HepG2 (cell line): ENCODE data around the gene ARFGAP3. TPM values are rescaled to one million over a fixed set of nuclear protein-coding genes. Genes with fewer than 3 reads are reported as not detected.

ENCODE experiments used
- AHR ChIP-seq: IDR thresholded peaks from 2 replicates; pipeline ENCODE4 v1.6.1; 2018; ENCODE audit warnings: missing genetic modification reagents, missing compliant biosample characterization
- ATRX ChIP-seq: sonication (generic); formaldehyde crosslinking; IDR thresholded peaks from 2 replicates; pipeline ENCODE4 v1.4.0; 2020; ENCODE audit warnings: missing genetic modification reagents, borderline replicate concordance
- ESRRA ChIP-seq: sonication (generic); formaldehyde crosslinking; IDR thresholded peaks from 2 replicates; pipeline ENCODE4 v1.5.1; 2020; ENCODE audit warnings: mild to moderate bottlenecking, low read depth, missing genetic modification reagents
- FOXA1 ChIP-seq, 2 experiments: fragments of 450-650 bp in 1 of 2; sonication (generic) in 1 of 2; formaldehyde crosslinking in 1 of 2; IDR thresholded peaks; 2 replicates each; pipeline versions ENCODE4 v1.4.0 to v1.6.1; 2016 to 2020; ENCODE audit warnings: missing genetic modification reagents in 1 of 2
- TBX2 ChIP-seq: sonication (generic); formaldehyde crosslinking; IDR thresholded peaks from 2 replicates; pipeline ENCODE4 v1.5.0; 2020; ENCODE audit warnings: missing genetic modification reagents, mild to moderate bottlenecking, borderline replicate concordance
- ZC3H4 ChIP-seq: sonication (generic); formaldehyde crosslinking; IDR thresholded peaks from 2 replicates; pipeline ENCODE4 v1.4.0; 2020; ENCODE audit warnings: missing genetic modification reagents, borderline replicate concordance
- ZIK1 ChIP-seq: sonication (generic); formaldehyde crosslinking; IDR thresholded peaks from 2 replicates; pipeline ENCODE4 v1.5.0; 2020; ENCODE audit warnings: mild to moderate bottlenecking, low read depth, missing genetic modification reagents, borderline replicate concordance
- ZNF484 ChIP-seq: sonication (generic); formaldehyde crosslinking; IDR thresholded peaks from 2 replicates; pipeline ENCODE4 v1.5.1; 2020; ENCODE audit warnings: mild to moderate bottlenecking, low read depth, missing genetic modification reagents, borderline replicate concordance
- ZNF569 ChIP-seq: sonication (generic); formaldehyde crosslinking; IDR thresholded peaks from 2 replicates; pipeline ENCODE4 v1.5.0; 2020; ENCODE audit warnings: mild to moderate bottlenecking, missing genetic modification reagents, moderate library complexity, borderline replicate concordance
- polyA plus RNA-seq, 8 experiments: library from polyadenylated mRNA; depleted of rRNA in 3 of 8; stranded (reverse) in 7 of 8; unstranded in 1 of 8; fragments of >200 nt; fragmentation: Illumina TruSeq in 4 of 8; extraction: Trizol in 4 of 8; gene quantifications; 2 replicates each; pipeline versions ENCODE4 v1.2.1 to v1.2.3, GENCODE V29; 2011 to 2016; ENCODE audit warnings: low read depth in 4 of 8, missing spikeins in 1 of 8, mixed read lengths in 1 of 8; ENCODE audit not compliant: insufficient read depth in 1 of 8
- total RNA-seq, 5 experiments: library from RNA; depleted of rRNA; stranded (reverse); fragments of >200 nt; fragmentation: Illumina TruSeq; extraction: Trizol; gene quantifications; 2 replicates each; pipeline ENCODE4 v1.2.3, GENCODE V29; 2016; ENCODE audit warnings: low read depth in 1 of 5
- TF ChIP-seq, protein P1 (sequence below): sonication (generic); formaldehyde crosslinking; IDR thresholded peaks from 2 replicates; pipeline ENCODE4 v1.5.1; 2020; ENCODE audit warnings: mild to moderate bottlenecking, moderate library complexity, missing genetic modification reagents
- TF ChIP-seq, protein P2 (sequence below), 2 experiments: fragments of 450-650 bp in 1 of 2; sonication (generic) in 1 of 2; formaldehyde crosslinking in 1 of 2; IDR thresholded peaks; 2 replicates each; pipeline versions ENCODE4 v1.6.1 to v1.8.0; 2016 to 2022; ENCODE audit warnings: antibody characterized with exemption in 1 of 2, mild to moderate bottlenecking in 1 of 2, missing genetic modification reagents in 1 of 2
- TF ChIP-seq, protein P3 (sequence below): sonication (generic); formaldehyde crosslinking; IDR thresholded peaks from 2 replicates; pipeline ENCODE4 v1.5.1; 2020; ENCODE audit warnings: mild to moderate bottlenecking, missing genetic modification reagents, borderline replicate concordance
- TF ChIP-seq, protein P4 (sequence below): sonication (generic); formaldehyde crosslinking; IDR thresholded peaks from 2 replicates; pipeline ENCODE4 v1.9.0; 2021; ENCODE audit warnings: missing genetic modification reagents, mild to moderate bottlenecking, borderline replicate concordance

ARFGAP3 gene
- total and polyA plus RNA-seq, 2 of the 13 experiments (the other 11 are each of a cell fraction or from before 2014, with no cell fraction given): 41.7 to 61.6 TPM

DNA sequence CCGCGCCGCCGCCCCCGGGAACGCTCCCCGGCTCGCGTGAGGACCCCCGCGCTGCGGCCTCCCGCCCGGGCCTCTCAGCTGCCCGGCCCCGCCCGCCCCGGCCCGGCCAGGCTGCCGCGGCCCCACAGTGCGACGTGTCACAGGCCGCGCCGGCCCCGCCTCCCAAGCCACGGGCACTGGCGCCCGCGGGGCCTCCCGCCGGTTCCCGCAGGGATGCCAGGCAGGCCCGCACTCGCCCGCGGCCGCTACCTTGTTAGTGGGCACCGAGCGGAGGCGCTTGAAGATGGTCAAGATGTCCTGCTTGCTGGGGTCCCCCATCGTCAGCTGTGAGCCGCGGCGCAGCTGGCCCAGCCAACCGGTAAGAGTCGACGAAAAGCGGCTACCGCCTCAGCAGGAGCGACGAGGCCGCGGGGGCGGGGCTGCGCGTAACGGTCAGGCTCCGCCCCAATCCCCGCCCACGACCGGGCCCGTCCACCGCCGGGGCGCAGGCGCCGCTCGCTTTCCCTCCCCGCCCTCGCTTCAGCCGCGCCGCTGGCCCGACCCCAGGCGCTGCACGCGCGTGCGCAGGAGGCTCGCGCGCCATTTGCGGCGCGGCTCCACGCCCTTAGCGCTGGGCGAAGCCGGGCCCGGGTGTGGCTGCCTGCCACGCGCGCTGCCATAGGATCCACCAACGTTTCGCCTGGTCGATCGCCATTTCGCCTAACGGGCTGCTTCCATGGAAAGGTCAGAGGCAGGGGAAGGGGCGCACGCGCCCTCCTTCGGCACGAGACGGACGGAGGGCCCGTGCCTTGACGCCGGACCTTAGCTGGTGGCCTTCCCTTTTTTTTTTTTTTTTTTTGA lies at the start of gene ARFGAP3 (continued):
- TF ChIP-seq FOXA1 (IDR thresholded peaks at IDR 0.05) (no peak), FOXA1 (CRISPR knock-in tag; IDR thresholded peaks at IDR 0.05) (0 out of 2 replicates have a peak, but pooled peaks have one; percentile 3), AHR (CRISPR knock-in tag) (peak; percentile 81; the same call in 1 of the 2 replicates), TBX2 (CRISPR knock-in tag) (peak; percentile 90; the same call in 1 of the 2 replicates), ESRRA (CRISPR knock-in tag) (peak; percentile 84; the same call in 1 of the 2 replicates), ZNF569 (CRISPR knock-in tag) (no peak), ATRX (no peak), ZC3H4 (CRISPR knock-in tag) (no peak), ZIK1 (CRISPR knock-in tag) (peak; percentile 98), ZNF484 (no peak)
- TF ChIP-seq, protein P1, sequence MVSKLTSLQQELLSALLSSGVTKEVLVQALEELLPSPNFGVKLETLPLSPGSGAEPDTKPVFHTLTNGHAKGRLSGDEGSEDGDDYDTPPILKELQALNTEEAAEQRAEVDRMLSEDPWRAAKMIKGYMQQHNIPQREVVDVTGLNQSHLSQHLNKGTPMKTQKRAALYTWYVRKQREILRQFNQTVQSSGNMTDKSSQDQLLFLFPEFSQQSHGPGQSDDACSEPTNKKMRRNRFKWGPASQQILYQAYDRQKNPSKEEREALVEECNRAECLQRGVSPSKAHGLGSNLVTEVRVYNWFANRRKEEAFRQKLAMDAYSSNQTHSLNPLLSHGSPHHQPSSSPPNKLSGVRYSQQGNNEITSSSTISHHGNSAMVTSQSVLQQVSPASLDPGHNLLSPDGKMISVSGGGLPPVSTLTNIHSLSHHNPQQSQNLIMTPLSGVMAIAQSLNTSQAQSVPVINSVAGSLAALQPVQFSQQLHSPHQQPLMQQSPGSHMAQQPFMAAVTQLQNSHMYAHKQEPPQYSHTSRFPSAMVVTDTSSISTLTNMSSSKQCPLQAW (CRISPR knock-in tag): 0 out of 2 replicates have a peak, but pooled peaks have one; percentile 26
- TF ChIP-seq, protein P2, sequence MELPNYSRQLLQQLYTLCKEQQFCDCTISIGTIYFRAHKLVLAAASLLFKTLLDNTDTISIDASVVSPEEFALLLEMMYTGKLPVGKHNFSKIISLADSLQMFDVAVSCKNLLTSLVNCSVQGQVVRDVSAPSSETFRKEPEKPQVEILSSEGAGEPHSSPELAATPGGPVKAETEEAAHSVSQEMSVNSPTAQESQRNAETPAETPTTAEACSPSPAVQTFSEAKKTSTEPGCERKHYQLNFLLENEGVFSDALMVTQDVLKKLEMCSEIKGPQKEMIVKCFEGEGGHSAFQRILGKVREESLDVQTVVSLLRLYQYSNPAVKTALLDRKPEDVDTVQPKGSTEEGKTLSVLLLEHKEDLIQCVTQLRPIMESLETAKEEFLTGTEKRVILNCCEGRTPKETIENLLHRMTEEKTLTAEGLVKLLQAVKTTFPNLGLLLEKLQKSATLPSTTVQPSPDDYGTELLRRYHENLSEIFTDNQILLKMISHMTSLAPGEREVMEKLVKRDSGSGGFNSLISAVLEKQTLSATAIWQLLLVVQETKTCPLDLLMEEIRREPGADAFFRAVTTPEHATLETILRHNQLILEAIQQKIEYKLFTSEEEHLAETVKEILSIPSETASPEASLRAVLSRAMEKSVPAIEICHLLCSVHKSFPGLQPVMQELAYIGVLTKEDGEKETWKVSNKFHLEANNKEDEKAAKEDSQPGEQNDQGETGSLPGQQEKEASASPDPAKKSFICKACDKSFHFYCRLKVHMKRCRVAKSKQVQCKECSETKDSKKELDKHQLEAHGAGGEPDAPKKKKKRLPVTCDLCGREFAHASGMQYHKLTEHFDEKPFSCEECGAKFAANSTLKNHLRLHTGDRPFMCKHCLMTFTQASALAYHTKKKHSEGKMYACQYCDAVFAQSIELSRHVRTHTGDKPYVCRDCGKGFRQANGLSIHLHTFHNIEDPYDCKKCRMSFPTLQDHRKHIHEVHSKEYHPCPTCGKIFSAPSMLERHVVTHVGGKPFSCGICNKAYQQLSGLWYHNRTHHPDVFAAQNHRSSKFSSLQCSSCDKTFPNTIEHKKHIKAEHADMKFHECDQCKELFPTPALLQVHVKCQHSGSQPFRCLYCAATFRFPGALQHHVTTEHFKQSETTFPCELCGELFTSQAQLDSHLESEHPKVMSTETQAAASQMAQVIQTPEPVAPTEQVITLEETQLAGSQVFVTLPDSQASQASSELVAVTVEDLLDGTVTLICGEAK (IDR thresholded peaks at IDR 0.05): no peak
- TF ChIP-seq, protein P2 (CRISPR knock-in tag; IDR thresholded peaks at IDR 0.05): peak; percentile 88; the same call in 1 of the 2 replicates
- TF ChIP-seq, protein P3, sequence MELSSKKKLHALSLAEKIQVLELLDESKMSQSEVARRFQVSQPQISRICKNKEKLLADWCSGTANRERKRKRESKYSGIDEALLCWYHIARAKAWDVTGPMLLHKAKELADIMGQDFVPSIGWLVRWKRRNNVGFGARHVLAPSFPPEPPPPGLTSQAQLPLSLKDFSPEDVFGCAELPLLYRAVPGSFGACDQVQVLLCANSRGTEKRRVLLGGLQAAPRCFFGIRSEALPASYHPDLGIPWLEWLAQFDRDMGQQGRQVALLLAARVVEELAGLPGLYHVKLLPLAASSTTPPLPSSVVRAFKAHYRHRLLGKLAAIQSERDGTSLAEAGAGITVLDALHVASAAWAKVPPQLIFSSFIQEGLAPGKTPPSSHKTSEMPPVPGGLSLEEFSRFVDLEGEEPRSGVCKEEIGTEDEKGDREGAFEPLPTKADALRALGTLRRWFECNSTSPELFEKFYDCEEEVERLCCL (CRISPR knock-in tag): no peak
- TF ChIP-seq, protein P4, sequence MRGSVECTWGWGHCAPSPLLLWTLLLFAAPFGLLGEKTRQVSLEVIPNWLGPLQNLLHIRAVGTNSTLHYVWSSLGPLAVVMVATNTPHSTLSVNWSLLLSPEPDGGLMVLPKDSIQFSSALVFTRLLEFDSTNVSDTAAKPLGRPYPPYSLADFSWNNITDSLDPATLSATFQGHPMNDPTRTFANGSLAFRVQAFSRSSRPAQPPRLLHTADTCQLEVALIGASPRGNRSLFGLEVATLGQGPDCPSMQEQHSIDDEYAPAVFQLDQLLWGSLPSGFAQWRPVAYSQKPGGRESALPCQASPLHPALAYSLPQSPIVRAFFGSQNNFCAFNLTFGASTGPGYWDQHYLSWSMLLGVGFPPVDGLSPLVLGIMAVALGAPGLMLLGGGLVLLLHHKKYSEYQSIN (CRISPR knock-in tag): no peak
